Measurements from ENCODE around the gene PML.
"Not testable (repeated sequence)": the region's sequence is repeated elsewhere in the genome, so short reads cannot be mapped to it uniquely, and the experiment has no call there.

DNA sequence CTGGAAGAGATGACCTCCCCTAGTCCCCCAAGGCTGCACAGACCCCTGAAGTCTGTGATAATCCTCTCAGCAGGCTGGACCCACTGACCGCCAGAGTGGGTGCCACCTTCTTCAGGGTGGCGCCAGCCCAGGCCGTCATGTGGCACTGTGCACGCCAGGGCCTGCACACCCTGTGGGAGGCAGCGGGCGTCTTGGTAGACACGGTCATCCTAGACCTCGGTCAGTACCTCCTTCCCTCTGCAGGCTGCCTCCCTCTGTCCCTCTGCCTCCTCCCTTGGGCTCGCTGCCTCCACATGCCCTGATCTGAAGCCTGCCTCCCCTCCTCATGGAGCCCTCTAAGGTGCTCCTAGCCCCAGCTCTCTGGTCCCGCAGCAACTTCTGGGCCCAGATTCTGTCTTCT, 101.1 kb downstream of the PML start:
- not testable (repeated sequence) for TF ChIP-seq CTCF, EP300 (IDR thresholded peaks at IDR 0.05)

All from ovary (tissue), 3 donors.